ENCODE results near the gene ANAPC2.

Gene ANAPC2

GRCh38 chr9:137213160-137214060 is 25.1 kb upstream of the ANAPC2 start:
- DNase-seq (ENCODE audit: low spot score): no peak

- DNase-seq (ENCODE audit: low spot score): no peak
These were observed 24.2 kb upstream of the ANAPC2 start for GRCh38 chr9:137212520-137212919.

DNA sequence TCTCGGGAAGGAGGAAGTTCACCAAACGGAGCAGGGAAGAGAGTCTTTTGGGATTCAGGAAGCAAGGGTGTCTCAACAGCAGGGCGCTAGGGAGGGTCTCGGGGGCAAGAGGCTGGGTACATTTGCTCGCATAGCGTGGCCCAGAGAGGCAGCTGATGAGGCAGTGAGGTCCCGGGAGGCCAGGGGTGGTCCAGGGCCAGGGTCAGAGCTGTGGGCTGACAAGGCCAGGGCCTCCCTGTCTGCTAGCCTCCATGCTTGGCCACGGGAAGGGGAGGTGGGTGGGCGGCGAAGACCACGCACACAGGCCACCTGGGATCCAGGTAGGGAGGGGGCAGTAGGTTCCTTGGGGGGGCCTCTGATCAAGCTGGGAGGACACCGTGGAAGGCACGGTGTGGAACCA is 23.2 kb upstream of the ANAPC2 start:
- no peak for DNase-seq (ENCODE audit: low spot score)

DNA sequence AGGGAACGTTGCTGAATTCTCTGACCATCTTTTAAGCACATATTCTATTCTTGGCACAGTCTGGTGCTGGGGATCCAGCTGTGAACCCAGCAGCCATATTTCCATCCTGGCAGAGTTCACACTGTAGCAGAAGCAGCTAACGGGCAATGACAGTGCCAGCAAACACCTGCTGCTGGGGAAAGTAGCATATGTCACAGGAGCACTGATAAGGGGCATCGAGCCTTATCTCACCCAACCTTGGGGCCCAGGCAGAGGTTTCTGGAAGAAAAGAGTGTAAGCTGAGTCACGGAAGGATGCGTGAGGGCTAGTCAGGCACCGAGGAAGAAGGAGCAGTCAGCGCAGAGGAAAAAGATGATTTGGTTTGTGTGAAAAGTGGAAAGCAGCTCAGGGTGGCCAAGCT is 18.2 kb upstream of the ANAPC2 start:
- DNase-seq (ENCODE audit: low spot score): no peak

DNA sequence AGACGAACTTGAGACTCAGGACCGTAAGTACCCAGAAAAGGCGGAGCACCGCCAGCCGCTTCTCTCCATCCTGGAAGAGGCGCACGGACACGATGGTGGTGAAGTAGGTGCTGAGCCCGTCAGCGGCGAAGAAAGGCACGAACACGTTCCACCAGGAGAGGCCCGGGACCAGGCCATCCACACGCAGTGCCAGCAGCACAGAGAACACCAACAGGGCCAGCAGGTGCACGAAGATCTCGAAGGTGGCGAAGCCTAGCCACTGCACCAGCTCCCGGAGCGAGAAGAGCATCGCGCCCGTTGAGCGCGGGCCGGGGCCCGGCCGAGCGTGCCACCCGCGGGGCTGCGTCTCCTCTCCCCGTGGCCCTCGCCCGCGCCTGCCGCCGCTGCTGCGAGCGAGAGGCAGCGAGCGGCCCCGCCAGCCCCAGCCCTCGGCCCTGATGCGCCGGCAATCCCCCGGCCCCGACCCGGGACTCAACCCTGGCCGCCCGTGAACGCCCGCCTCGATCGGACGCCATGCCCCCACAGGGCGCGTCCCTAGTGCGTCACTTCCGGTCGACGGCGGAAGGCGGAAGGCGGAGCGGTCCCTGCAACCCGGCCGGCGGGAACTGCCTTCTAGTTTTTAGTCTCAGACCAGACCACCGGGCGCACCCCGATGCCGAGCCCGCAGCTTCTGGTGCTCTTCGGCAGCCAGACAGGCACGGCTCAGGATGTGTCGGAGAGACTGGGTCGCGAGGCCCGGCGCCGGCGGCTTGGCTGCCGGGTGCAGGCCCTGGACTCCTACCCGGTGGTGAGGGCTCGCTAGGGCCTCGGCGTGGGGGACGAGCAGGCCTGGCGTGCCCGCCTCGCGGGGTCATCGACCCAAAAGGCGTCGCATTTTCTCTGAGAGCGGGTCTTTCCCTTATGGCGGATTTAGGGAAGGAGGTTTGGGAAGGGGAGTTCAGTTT is 17.0 kb upstream of the ANAPC2 start, which contains the start of the genes NDOR1 and TMEM203:
NDOR1 (plus strand) TSS at position 575 of the 944 bp plus-strand sequence; CDS start at position 653, 78 bp downstream.
TMEM203 (minus strand) TSS at position 523 of the 944 bp plus-strand sequence; CDS start at position 289, 234 bp downstream.
- peak; percentile 82 for DNase-seq (ENCODE audit: low spot score)

- no peak for DNase-seq (ENCODE audit: low spot score)
These were observed 16.4 kb upstream of the ANAPC2 start for GRCh38 chr9:137204731-137205125.

GRCh38 chr9:137202966-137203365 is 14.6 kb upstream of the ANAPC2 start:
- no peak for DNase-seq (ENCODE audit: low spot score)

GRCh38 chr9:137201205-137201868 is 13.0 kb upstream of the ANAPC2 start:
- no peak for DNase-seq (ENCODE audit: low spot score)

DNA sequence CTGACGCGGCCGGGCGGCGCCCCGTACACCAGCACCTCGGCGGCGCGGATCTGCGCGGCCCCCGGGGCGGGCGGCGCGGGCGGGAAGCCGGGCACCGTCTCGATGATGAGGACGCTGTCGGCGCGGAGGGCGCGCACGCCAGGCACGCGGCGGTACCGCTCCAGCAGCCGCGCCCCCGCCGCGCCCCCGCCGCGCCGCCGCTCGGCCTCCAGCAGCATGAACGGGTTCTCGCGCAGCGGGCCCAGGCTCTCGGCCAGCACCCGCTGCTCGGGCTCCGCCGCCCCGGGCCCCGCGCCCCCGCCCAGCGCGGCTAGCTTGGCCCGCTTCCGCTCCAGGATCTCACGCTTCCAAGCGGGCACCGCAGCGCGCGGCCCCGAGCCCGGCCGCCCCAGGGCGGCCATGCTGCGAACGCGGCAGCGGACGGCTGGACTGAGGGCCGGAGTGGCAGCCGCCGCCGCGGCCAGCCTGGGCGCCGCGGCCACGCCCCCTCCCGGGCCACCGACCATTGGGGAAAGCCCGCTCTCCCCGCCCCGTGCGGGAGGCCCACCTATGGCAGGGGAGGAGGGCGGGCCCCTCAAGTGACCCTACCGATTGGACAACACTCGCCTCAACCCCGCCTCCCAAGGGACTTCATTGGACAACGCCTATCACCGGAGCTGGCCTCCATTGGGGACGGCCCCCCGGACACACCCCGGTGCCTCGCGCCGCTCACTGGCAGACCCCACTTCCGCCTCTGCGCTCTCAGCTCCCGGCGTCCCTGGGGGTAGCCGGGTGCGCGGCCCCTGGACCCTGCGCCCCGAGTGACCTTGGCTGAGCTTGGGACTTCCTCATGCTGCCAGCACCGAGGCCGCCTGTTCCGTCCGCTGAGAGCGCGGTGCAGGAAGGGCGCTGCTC is 12.2 kb upstream of the ANAPC2 start, which contains the start of gene TPRN:
TPRN (minus strand) TSS at position 431 of the 894 bp plus-strand sequence; CDS start at position 401, 30 bp downstream.
- DNase-seq (ENCODE audit: low spot score): peak; percentile 99

- DNase-seq (ENCODE audit: low spot score): no peak
These were observed 11.2 kb upstream of the ANAPC2 start for GRCh38 chr9:137199411-137200121.

GRCh38 chr9:137198902-137199283 is 10.5 kb upstream of the ANAPC2 start:
- peak; percentile 7 for DNase-seq (ENCODE audit: low spot score)

DNA sequence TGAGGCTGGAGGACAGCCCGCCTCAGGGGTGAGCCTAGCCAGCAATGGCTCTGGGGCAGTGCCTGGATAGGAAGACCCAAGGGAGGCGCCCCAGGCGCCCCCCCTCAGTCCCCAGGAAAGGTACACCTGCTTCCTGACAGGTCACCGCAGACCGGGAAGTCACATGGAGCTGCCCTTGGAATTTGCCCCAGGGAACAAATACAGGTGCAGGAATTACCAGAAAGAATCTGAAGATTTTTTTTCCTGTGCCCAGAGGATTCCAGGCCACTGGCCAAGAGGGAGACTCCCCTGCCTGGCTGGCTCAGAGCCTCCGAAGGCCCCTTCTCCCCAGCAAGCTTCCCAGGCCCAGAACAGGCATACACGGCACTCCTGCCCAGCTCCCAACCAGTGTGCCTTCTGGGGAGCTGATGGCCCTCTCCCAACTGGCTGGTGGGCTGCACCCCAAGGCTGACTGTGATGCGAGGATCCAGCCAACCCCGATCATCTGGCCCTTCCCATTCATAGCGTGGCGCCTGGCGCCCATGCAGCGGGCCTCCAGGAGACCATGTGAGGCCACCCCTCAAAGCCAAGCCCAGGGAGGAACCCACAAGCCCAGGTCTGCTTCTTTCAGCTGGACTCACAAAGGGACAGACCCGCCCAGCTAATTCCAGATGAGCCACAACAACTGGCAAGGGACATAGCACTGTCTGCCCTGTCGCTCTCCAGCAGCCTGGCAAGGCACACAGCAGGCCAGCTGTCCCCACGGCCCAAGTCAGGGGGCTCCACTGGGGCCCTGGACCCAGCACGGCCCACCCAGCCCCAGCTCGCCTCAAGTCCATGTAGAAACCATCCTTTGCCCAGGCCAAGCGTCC is 9.9 kb upstream of the ANAPC2 start:
- no peak for DNase-seq (ENCODE audit: low spot score)

GRCh38 chr9:137195525-137196220 is 7.3 kb upstream of the ANAPC2 start:
- DNase-seq (ENCODE audit: low spot score): no peak

GRCh38 chr9:137194909-137195308 is 6.5 kb upstream of the ANAPC2 start:
- DNase-seq (ENCODE audit: low spot score): no peak

DNA sequence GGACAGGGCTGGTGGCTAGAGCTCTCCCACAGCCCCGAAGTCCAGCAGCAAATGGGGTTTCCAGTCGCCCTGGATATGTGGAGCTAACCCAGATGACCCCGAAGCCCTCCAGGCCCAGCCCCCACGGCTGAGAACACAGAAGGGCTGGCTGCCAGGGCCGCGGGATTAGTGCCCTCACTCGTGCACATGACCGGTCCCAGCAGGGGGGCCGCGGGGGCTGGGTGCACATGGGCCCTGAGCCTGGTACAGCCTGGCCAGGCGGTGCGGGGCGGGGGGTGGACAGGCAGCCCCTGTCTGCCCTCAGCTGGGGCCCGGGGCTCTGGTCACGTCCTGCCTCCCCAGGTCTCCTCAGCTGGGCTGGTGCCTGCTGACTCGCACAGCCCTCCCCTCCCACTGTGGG is 6.0 kb upstream of the ANAPC2 start:
- peak; percentile 94 for DNase-seq (ENCODE audit: low spot score)

DNA sequence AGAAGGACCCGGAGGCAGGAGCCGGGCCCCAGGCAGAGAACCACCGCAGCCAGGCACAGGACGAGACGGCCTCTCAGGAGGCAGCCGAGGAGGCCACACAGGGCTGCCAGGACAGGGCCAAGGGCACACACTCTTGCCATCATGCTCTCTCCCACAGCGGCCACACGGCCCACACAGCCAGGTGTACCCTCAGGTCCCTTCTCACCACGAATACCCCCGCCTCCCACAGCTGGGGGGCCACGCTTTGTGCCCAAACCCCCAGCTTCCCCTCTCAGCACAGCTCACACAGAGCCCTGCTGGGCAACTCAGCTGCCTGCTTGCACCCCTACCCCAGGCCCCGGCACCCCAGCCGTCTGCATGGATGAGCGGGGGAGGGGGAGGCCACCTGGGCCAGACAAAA is 5.4 kb upstream of the ANAPC2 start:
- no peak for DNase-seq (ENCODE audit: low spot score)

GRCh38 chr9:137192859-137193258 is 4.5 kb upstream of the ANAPC2 start:
- no peak for DNase-seq (ENCODE audit: low spot score)

DNA sequence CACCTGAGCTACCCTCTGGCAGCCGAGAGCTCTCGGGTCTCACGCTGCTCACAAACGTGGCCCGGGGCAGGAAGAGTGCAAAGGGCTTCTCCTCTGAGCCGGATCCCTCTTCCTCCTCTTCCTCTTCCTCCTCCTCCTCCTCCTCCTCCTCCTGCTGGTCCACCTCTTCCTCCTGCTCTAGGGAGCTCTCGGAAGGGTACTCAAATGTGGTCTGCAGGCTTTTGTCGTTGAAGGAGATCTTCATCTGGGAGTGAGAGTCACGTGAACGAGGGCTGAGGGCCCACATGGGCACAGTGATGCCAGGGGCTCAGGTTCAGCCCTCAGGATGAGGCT is 4.1 kb upstream of the ANAPC2 start:
- DNase-seq (ENCODE audit: low spot score): no peak

All from globus pallidus (tissue), 1 donor.